Stimulated activated CD4-positive, alpha-beta T cell treated with anti-CD3 and anti-CD28 coated beads, Interleukin-1b, Interleukin-23, amount 100 ng/mL, for 4 hours (primary cell): ENCODE data around the gene ACOT7.
A peak's percentile ranks its signal among the peaks of the same experiment; 100 is the strongest.
"Not testable (repeated sequence)": the region's sequence is repeated elsewhere in the genome, so short reads cannot be mapped to it uniquely, and the experiment has no call there.

Experiments
- DNase-seq, 2 donors: peaks; one replicate each; pipeline ENCODE4 v3.0.0-alpha.2; 2020; ENCODE audit warnings: low read depth in 2 of 2

ACOT7 gene

DNA sequence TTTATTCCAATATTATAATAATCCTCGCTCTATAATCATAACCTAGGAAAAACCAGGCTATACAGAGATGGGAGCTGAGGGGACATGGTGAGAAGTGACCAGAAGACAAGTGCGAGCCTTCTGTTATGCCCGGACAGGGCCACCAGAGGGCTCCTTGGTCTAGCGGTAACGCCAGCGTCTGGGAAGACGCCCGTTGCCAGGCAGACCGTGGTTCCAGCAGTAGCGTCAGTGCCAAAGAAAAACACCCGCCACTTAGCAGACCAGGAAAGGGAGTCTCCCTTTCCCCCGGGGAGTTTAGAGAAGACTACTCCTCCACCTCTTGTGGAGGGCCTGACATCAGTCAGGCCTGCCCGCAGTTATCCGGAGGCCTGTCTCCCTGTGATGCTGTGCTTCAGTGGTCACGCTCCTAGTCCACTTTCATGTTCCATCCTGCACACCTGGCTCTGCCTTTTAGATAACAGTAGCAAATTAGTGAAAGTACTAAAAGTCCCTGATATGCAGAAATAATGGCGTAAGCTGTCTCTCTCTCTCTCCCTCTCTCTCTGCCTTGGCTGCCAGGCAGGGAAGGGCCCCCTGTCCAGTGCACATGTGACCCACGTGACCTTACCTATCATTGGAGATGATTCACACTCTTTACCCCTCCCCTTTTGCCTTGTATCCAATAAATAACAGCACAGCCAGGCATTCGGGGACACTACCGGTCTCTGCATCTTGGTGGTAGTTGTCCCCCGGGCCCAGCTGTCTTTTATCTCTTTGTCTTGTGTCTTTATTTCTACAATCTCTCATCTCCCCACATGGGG, 30.3 kb downstream of the ACOT7 start:
- DNase-seq: not testable (repeated sequence)

DNA sequence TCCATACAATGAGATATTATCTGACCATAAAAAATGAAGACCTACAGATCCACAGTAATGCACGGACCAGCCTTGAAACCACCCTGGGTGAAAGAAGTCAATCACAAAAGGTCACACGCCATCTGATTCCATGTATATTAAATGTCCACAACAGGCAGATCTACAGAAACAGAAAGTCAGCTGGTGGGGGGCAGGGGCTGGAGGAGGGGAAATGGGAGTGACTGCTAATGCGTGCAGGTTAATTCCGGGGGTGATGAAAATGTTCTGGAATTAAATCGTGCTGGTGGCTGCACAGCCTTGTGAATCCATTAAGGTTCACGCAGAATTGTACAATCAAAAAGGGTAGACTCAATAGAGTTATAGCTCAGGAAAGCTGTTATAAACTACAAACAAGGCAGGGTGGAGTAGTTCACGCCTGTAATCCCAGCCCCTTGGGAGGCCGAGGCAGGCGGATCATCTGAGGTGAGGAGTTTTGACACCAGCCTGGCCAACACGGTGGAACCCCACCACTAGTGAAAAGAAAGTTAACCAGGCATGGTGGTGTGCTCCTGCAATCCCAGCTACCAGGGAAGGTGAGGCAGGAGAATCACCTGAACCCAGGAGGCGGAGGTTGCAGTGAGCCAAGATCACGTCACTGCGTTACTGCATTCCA, 32.3 kb downstream of the ACOT7 start:
- DNase-seq: no peak

DNA sequence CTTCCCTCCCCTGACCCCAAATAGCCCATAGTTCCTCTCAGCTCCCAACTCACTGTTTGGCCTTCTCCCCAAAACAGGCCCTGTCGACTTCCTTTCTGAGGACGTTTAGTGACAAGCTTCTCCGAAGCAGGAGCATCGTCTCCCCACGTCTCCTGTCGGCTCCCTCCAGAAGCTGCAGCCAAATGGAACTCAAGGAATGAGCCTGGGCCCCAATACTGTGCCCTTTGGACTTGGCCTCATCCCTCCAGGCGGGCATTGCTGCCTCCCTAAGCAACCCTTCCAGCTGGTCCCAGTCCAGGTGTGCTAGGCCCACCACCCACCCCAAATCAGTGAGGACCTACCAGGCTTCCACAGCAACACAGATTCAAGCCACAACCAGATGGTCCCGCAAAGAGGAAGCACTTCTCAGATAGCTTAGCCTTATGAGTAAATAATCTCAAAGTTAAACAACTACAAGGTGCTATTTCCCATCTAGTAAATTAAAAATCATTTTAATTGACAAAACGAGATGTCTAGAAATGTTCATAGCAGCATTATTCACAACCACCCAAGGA, 33.0 kb downstream of the ACOT7 start:
- DNase-seq: no peak

DNA sequence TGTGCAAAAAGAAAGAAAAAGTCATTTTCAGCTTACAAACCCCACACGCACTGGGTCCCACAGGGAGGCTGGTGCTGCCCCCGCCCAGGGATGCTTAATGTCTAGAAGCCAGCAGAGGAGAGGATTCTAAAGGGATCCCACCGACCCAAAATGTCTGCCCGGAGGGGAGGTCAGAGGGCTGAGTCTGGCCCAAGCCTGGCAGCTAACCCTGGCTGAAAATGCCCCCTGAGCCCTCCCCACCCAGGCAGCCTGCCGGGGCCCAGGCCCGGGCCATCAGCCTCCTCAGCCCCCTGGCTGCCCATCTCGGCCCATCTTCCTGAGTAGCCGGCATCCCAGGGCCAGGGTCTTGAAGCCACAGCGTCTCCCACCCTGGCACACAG, 33.5 kb downstream of the ACOT7 start:
- DNase-seq: no peak

DNA sequence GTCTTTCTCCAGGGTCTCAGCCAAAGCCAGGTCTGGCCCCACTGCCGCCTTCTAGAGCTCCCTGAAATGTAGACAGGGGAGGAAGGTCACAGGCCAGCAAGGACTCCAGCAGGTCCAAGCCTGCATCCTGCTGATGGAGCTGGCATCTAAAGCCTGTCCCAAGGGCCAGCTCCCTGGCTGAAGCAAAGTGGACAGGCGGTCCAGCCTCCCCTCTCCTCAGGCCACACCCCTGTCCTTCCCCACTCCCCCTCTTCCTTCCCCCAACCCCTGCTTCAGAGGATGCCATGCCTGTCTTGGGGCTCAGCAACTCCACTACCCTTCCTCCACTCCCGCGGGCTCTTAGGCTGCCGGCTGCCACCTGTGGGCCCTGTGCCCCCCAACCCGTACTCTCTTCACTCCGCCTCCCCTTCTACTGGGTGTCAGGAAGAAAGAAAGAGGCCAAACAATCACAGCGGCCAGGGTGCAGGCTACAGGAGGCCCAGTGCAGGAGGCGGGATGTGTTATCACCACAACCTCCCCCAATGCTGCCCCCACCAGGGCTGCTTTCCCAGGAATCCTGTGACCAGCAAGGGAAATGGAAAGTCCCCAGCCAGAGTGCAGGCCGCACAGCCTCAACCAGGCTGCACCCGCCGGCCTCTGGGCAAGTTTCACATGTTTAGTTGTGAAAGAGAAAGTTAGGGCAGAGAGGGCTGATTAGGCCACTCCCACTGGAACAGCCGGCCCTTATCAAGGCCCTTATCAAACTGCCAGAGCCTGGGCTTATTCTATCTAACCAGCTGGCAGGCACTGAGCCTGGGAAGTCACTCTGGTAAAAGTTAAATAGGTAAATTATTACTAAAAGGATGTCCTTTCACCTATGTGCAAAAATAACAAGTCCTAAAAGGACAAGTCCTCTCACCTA, 34.1 kb downstream of the ACOT7 start:
- DNase-seq: peak; percentile 21 to 37

DNA sequence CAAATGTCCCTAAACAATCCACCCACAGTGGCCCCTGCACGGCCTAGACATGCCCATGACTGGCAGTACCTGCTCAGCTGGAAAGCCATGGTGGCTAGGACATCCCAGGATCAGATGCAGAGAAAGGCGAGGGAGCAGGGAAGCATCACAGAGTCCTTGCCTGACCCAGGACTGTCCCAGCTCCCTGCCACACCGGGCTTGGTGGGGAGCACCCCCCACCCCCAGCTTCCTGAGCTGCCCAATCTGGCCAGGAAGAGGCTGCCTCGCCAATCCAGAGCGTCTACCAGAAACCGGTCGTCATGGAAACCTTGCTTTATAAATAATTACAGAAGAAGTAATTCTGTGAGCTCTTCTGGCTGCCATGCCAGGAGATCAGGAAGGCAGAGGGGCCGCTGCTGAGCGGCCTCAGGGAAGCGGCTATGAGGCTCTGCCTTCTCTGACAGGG, 34.8 kb downstream of the ACOT7 start:
- DNase-seq: no peak

DNA sequence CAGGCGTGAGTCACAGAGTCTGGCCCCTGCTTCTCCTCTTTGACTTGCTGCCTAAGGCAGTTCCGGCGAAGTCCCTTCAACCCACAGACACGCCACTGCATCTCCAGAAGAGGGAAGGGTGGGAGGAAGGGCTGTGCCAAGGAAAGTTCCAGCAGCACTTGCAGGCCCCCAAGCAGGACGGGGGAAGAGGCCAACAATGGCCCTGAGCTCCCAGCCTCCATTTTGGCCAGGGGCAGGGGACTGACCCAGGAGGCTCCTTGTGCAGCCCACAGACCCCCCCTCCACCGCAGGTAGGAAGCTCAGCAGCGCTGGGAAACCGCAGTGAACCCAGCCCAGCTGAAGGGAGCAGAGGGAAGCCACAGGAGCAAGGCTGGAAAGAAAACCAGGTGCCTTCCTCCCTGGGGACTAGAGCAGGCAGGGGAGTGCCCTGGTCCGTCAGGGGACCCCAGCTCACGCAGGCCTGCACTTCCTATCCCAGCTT, 35.4 kb downstream of the ACOT7 start:
- DNase-seq: no peak

DNA sequence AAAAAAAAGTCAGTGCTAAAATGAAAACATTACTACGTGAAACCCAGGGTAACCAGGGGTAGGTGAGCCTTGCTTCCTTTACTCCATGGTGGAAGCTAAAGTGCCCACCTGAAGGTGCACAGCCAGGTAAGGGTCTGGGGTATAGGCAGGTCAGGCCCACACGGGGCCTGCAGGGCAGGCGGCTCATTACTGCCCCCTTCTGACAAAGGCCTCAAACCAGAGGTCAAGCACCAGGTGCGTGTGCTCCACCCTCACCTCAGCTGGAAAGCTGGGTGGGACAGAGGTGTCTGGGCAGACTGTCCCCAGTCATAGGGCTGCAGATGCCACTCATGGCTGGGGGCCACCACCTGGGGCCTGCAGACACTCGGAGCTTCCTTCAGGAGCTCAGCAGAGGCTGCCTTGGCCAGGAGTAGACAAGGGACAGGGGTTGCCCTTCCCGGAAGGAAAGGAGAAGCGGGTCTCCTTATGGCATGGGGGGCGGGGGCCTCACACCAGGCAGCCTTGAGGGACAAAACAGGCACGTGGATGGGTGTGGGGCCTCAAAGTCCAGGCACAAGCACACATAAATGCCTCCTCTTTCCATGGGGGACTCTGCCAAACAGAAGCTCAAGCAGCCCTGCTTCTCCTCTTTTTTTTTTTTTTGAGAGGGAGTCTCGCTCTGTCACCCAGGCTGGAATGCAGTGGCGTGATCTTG, 36.2 kb downstream of the ACOT7 start:
- no peak for DNase-seq

DNA sequence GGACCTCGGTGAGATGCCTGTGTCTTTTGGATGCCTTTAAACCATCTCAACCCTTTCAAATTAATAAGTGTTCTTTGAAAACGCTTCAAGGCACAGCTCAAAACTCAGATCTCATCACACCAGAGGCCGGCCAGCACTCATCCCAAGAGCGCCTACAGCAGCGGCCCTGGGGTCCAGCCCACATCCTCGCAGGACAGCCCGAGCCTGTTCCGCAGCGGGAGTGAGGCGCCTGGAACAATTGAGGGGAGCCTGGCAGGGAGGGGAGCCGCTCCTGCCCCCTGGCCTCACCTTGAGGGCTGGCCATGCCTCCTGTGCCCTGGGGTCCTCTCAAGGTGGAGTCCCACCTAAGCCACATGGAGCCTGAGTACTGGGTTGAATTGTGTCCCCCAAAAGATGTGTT, 37.9 kb downstream of the ACOT7 start:
- no peak for DNase-seq

DNA sequence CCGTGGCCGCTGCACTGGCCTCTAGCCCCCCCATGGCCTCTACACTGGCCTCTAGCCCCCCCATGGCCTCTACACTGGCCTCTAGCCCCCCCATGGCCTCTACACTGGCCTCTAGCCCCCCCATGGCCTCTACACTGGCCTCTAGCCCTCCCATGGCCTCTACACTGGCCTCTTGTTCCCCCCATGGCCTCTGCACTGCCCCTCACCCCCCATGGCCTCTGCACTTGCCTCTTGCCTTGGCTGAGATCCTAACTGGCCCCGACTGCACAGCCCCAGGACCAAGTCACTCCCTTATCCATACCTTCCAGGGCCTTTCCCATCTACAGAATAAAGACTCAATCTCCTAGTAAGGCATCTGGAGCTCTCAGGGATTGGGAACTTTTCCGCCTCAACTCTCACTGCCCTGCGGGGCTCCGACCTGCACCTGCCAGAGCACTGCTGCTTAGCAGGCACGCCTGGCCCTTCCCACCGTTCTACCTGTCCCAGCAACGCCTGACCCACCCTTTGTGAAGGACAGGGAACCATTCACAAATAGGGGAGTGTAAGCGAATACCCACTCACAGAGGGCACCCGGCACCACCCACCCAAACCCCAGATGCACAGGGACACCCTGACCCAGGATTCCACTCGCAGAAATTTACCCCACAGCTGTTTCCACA, 38.8 kb downstream of the ACOT7 start:
- DNase-seq: no peak

DNA sequence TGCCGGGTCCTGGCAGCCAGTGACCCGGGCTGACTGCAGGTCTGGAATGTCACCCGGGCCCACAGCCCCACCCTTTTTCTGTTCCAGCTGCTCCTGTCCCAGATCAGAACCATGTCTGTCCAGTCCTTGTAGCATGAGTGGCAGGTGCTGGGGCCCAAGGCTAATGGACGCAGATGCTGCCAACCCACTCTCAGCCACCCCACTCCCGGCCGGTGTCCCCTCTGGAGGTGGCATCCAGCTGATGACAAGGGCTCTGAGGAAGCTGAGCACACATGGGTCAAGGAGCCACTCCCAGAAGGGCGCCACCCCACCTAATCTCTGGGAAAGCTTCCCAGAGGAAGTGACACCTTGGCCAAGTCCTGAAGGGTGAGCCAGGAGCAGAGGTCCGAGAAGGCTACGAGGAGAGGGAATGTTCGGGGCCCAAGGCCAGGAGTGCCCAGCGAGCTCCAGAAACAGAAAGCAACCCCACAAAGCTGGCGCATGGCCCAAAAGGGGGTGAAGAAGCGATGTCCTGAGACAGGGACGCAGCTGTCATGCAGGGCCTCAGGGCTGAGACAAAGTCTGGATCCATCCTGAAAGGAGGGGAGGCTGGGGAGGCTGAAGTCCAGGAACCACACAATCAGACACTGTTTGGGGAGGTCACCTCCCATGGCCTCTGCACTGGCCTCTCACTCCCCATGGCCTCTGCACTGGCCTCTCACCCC, 39.5 kb downstream of the ACOT7 start:
- no peak for DNase-seq

DNA sequence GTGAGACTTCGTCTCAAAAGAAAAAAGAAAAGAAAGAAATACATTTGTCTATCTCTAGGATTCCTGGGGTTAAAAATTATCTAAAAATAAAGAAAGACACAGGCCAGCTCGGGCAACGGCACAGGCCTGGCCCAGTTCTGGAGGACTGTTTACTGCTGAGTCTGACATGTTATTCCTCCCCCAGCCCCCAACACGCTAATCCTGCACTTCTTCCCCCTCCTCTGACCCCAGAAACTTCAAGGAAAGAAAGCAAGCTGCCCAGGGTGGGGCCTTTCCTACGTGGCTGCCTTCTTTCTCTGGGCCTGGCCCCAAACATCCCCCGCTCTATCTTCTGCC, 40.0 kb downstream of the ACOT7 start:
- DNase-seq: no peak

DNA sequence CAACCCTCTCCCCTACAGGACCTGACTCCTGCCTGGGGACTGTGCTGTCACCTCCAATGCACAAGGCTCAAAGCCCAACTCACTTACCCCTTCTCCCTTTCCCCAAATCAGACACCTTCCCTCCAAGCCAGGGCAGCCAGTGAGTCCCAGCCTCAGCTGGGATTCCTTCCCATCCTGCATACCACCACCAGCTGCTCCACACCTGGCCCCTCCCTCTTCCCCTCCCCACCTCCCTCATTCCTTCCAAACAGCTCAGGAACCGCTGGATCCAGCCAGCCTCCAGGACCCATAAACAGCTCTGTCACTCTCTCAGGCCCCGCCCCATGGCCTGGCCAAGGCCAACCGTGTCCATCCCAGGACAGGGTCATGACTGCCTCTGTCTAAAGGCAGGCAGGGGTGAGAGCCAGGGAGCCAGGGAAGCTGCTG, 41.4 kb downstream of the ACOT7 start:
- no peak for DNase-seq

DNA sequence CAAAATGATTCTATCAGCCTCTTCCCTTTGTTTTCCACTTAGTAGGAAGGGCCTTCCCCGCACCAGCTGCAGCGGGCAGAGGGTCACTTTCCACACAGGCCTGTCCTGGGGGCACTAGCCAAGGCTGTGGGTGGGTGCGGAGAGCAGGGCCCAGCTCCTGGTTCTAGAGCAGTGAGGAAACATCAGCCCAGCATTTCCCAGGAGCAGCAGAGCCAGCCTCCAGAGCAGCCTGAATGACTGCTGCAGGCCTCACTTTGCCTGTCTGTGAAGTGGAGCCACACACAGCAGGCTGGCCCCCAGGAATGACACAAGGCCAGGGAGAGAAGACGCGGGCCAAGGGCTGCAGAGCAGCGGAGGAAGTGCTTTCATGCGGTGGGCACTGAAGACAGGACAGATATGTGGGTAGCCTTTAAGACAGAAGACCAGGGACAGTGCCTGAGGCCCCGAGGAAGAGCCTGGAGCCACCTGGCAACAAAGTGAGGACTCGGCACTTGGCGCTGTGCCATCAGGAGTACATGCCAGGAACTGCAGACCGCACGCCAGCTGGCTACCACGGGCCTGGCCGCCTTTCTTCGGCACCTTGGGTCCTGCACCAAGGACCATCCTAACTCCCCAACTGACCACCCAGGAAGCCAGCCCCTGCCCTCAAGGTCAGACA, 42.0 kb downstream of the ACOT7 start:
- DNase-seq: no peak

DNA sequence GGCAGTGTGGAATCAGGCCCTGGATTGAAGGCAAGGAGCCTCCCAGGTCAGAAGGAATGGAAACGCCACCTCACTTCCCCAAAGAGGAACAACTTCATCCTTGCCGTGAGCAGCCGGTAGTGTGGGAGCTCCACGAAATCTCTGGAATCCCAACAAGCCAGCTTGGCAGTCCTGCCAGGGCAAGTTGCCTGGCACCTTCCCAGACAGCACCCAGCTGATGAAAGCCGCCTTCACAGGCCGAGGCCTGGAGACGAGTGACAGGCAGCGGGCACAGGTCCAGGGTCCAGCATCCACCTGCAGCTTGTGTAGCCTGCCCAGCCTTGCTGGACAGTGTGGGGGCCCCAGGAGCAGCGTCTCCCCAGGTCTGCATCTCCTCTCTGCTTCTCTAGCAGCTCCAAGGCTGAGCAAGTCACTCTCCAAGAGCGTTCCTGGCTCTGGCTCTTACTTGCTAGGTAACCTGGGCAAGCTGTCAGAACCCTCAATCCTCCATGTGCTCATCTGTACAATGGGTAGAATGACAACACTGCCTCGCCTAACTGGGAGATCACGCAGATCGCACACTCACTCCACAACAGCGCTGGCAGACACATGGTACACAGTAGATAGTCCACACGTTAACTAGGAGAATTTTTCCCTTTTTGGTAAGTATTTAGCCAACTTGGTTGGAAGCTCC, 43.0 kb downstream of the ACOT7 start:
- no peak for DNase-seq

DNA sequence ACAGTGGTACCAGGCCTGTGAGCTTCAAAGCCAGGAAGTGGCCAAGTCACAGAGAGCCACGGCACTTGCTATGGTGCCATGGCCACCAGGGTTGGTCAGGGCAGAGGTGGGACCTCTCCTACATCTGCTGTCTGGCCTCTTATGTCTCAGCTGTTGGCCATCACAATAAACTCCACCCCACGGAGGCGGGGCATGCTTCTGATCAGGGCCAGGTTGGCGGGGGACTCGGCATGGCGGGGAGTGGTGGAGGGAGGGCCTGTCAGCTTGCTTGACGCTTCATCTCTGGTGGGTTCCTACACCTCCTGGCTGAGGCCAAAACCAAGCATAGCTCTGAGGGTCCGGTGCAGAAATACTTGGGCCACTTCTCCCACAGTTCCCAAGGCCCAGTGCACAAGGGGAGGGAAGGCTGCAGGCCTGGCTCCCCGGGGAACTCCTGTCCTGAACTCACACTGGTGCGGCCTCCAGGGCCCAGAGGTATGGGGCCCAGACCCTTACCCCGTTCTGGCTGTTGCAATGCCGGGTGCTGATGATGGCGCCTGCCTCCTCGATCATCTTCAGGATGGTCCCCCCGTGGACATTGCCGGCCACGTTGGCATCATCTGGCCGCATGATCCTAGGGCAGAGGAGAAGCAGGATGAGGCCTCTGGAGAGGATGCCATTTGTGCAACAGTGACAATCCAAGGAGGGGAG, 44.2 kb downstream of the ACOT7 start:
- DNase-seq: no peak

DNA sequence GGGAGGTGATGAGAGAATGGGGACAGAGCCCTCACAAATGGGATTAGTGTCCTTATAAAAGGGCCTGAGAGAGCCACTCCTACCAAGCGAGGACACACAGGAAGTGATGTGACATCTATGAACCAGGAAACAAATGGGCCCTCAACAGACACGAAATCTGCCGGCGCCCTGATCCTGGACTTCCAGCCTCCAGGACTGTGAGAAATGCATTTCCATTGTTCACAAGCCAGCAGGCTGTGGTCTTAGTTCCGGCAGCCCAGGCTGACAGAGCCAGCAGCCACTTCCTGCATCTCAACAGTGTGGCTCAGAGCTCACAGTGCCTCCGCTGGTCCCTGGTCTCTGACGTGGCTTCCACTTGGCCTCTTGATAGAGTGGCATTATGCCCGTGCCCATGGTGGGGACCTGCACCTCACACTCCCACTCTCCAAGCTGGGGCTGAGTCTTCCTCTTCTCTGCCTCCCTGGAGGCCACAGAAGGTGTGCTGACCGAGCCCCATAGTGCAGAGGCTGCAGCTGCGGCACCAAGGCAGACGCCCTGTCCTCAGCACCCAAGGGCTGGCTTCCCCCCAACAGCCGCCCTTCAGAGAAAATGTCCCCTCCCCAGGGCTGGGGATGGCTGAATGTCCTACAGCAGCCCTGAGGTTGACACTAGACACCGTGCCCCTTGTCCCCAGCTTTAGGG, 44.9 kb downstream of the ACOT7 start:
- peak in 1 of 2 donors; percentile 18 for DNase-seq
